ENCODE data around the gene ATG101. TPM values are rescaled to one million over a fixed set of nuclear protein-coding genes. Genes with fewer than 3 reads are reported as not detected.
A peak's percentile ranks its signal among the peaks of the same experiment; 100 is the strongest.

ATG101 gene
- polyA plus RNA-seq, 1 donor (not counting 4 experiments of a cell fraction or from before 2014, with no cell fraction given), result 62.7 TPM

DNA sequence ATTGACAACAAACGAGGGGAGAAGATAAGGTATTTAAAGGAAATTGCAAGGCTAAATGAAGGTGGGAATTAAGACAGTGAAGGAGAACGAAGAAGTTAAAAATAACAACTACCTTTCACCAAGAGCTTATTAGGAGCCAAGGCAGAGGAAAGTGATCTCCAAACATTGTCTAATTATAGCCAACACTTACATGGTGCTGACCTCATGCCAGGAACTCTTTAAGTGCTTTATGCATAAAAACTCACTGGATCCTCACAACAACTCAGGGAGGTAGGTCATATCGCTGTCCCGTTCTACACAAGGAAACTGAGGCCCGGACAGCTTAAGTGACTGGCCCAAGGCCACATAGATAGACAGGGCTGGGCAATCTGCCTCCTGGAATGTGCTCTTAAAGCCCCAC, 43.5 kb upstream of the ATG101 start:
- dilution Hi-C loops (cut with MboI; ENCODE audit: extremely low pct_ligation_motif_present, low sequenced_read_pairs), result no loop called here
- H3K79me2 ChIP-seq (ENCODE audit: control insufficient read depth, insufficient read depth, low read length), result no peaks in the 10 kb centered on the region
- FAIRE-seq, result no peak

DNA sequence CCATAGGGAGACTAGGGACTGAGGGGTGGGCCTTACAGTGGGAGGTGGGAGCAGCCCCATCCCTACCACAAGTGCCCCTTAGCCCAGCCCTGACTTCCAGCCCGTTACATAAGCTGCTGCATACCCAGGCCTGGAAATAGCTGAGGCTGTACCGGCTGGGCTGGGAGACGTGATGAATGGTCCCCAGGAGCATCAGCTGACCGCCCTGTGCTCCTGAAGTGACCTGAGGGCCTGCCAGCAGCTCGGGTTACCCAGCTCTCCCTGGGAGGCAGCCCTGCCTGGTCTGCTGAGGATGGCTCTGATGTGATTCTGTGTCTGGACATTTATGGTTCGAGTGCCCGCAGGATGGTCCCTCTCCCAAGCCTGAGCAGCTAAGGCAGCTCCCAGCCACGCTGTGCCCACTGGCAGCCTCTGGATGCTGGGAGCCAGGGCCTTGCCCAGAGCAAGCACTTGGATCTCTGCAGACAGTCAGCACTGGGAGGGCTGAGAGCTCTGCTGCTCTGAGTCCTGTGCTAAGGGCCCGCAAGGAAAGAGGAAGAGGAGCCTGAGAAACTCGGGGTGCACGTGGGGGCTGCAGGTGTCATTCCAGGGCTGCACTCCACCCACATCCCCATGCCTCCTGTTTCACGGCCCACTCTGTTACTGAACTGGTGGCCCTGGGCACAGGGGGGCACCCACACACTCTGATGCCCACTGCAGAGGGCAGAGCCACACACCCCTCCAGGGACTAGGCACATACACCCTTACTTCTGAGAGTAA, 42.5 kb upstream of the ATG101 start:
- Histone ChIP-seq H3K9me1 (ENCODE audit: control insufficient read depth, extremely low read depth, insufficient read depth, low read length) (no peaks in the 10 kb centered on the region), H3K9ac (ENCODE audit: control insufficient read depth, extremely low read depth, insufficient read depth, low read length) (no peak overlapping the region), H3K27me3 (ENCODE audit: control insufficient read depth, extremely low read depth, insufficient read depth, low read length) (peaks cover 7% of the 10 kb centered on the region), H3K27ac (ENCODE audit: control insufficient read depth, insufficient read depth, low read length) (no peak overlapping the region), H3K79me2 (ENCODE audit: control insufficient read depth, insufficient read depth, low read length) (no peaks in the 10 kb centered on the region), H3K36me3 (ENCODE audit: control insufficient read depth in 2 of 2, extremely low read depth in 1 of 2, insufficient read depth in 2 of 2, low read length in 2 of 2) (no peaks in the 10 kb centered on the region), H3K4me3 (ENCODE audit: control insufficient read depth in 2 of 3, extremely low read depth in 1 of 3, insufficient read depth in 2 of 3, low read depth in 1 of 3, low read length in 3 of 3) (no peak overlapping the region), H2AFZ (ENCODE audit: control insufficient read depth, low read length) (no peak overlapping the region), H3K9me3 (ENCODE audit: control insufficient read depth, low read depth, low read length) (no peaks in the 10 kb centered on the region), H3K4me1 (ENCODE audit: control insufficient read depth, extremely low read depth, insufficient read depth, low read length) (peaks cover 8% of the 10 kb centered on the region), H4K20me1 (ENCODE audit: control insufficient read depth, extremely low read depth, insufficient read depth, low read length) (no peaks in the 10 kb centered on the region), H3K4me2 (ENCODE audit: control insufficient read depth, extremely low read depth, insufficient read depth, low read depth, low read length) (no peak overlapping the region)
- no peak for FAIRE-seq
- no peak for DNase-seq (ENCODE audit: low read depth, low spot score)
- no peak for TF ChIP-seq EZH2 (IDR thresholded peaks at IDR 0.05; ENCODE audit: low read length)
- TF ChIP-seq, protein P1, sequence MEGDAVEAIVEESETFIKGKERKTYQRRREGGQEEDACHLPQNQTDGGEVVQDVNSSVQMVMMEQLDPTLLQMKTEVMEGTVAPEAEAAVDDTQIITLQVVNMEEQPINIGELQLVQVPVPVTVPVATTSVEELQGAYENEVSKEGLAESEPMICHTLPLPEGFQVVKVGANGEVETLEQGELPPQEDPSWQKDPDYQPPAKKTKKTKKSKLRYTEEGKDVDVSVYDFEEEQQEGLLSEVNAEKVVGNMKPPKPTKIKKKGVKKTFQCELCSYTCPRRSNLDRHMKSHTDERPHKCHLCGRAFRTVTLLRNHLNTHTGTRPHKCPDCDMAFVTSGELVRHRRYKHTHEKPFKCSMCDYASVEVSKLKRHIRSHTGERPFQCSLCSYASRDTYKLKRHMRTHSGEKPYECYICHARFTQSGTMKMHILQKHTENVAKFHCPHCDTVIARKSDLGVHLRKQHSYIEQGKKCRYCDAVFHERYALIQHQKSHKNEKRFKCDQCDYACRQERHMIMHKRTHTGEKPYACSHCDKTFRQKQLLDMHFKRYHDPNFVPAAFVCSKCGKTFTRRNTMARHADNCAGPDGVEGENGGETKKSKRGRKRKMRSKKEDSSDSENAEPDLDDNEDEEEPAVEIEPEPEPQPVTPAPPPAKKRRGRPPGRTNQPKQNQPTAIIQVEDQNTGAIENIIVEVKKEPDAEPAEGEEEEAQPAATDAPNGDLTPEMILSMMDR (optimal IDR thresholded peaks at IDR 0.05 in 1 of 3, IDR thresholded peaks at IDR 0.05 in 1 of 3, conservative IDR thresholded peaks at IDR 0.05 in 1 of 3; ENCODE audit: extremely low read depth in 1 of 3, insufficient read depth in 2 of 3, low read length in 3 of 3), result no peak
- dilution Hi-C loops (cut with MboI; ENCODE audit: extremely low pct_ligation_motif_present, low sequenced_read_pairs), result no loop called here

More for the DNA sequence above, 43.5 kb upstream of the ATG101 start:
- Histone ChIP-seq H3K27ac (ENCODE audit: control insufficient read depth, insufficient read depth, low read length) (no peak overlapping the region), H3K9me3 (ENCODE audit: control insufficient read depth, low read depth, low read length) (no peaks in the 10 kb centered on the region), H3K9ac (ENCODE audit: control insufficient read depth, extremely low read depth, insufficient read depth, low read length) (no peak overlapping the region), H3K9me1 (ENCODE audit: control insufficient read depth, extremely low read depth, insufficient read depth, low read length) (no peaks in the 10 kb centered on the region), H3K4me2 (ENCODE audit: control insufficient read depth, extremely low read depth, insufficient read depth, low read depth, low read length) (peak overlapping the region; percentile 99), H3K4me1 (ENCODE audit: control insufficient read depth, extremely low read depth, insufficient read depth, low read length) (peaks cover 6% of the 10 kb centered on the region), H3K36me3 (ENCODE audit: control insufficient read depth in 2 of 2, extremely low read depth in 1 of 2, insufficient read depth in 2 of 2, low read length in 2 of 2) (no peaks in the 10 kb centered on the region), H2AFZ (ENCODE audit: control insufficient read depth, low read length) (no peak overlapping the region), H3K4me3 (ENCODE audit: control insufficient read depth in 2 of 3, extremely low read depth in 1 of 3, insufficient read depth in 2 of 3, low read depth in 1 of 3, low read length in 3 of 3) (no peak overlapping the region), H3K27me3 (ENCODE audit: control insufficient read depth, extremely low read depth, insufficient read depth, low read length) (peaks cover 7% of the 10 kb centered on the region), H4K20me1 (ENCODE audit: control insufficient read depth, extremely low read depth, insufficient read depth, low read length) (no peaks in the 10 kb centered on the region)
- TF ChIP-seq, protein P1 (optimal IDR thresholded peaks at IDR 0.05 in 1 of 3, IDR thresholded peaks at IDR 0.05 in 1 of 3, conservative IDR thresholded peaks at IDR 0.05 in 1 of 3; ENCODE audit: extremely low read depth in 1 of 3, insufficient read depth in 2 of 3, low read length in 3 of 3), result no peak
- no peak for TF ChIP-seq EZH2 (IDR thresholded peaks at IDR 0.05; ENCODE audit: low read length)
- no peak for DNase-seq (ENCODE audit: low read depth, low spot score)
